Skin of body (tissue), 2 donors: Measurements from ENCODE around the gene THSD4. TPM values are rescaled to one million over a fixed set of nuclear protein-coding genes. Genes with fewer than 3 reads are reported as not detected.
A peak's percentile ranks its signal among the peaks of the same experiment; 100 is the strongest.
"Not testable (repeated sequence)": the region's sequence is repeated elsewhere in the genome, so short reads cannot be mapped to it uniquely, and the experiment has no call there.

ENCODE experiments used
- DNase-seq: peaks from one replicate; lab custom pipeline; 2025; lab: John Stamatoyannopoulos, UW
- total RNA-seq: library from RNA; depleted of rRNA; stranded (reverse); fragments of >200 nt; gene quantifications from one replicate; pipeline ENCODE4 v1.2.3, GENCODE V29; 2014

Gene THSD4
- total RNA-seq, 1 donor from 2014 or later = 24.3 TPM

DNA sequence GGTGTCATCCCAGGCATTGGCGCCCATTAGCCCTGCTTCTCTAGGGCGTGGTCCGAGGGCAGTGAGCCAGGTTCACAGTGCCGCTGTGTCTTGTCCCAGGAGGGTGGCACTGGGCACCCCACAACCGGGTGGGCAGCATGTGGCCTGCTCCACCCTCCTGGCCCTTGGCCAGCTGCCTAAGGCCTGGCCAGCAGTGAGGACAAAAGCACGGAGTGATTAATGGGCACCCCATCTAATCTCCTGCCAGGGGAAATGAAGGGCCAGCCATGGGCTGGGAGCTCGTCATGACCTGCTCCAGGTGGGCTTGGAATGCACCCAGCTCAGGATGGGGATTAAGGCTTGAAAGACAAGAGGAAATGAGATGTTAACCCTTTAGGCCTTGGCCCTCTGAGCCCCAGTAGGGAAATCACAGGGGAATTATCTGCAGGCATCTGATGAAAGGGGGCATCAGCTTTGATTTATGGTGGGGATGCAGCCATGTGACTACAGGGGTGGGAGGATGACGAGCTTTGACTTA, 5.2 kb downstream of the THSD4 start:
- DNase-seq = no peak

DNA sequence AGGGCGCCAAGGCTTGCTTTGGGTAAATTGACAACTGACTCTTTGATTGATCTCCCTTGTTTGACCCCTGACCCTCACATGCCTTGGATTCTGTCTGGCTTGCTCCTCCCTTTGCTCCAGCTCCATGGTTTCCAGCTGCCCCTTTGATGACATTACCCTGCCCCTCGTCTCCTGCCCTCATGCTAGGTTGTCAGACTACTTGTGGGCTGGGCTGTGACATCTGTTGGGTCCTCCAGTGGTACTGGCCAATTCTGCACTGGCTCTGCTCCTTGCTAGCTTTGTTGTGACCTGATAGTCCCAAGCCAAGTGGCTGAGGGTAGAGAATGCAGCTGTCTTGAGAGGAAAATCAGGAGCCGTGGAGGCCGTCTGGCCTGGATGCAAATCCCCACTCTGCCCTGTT, 6.2 kb downstream of the THSD4 start:
- no peak for DNase-seq

DNA sequence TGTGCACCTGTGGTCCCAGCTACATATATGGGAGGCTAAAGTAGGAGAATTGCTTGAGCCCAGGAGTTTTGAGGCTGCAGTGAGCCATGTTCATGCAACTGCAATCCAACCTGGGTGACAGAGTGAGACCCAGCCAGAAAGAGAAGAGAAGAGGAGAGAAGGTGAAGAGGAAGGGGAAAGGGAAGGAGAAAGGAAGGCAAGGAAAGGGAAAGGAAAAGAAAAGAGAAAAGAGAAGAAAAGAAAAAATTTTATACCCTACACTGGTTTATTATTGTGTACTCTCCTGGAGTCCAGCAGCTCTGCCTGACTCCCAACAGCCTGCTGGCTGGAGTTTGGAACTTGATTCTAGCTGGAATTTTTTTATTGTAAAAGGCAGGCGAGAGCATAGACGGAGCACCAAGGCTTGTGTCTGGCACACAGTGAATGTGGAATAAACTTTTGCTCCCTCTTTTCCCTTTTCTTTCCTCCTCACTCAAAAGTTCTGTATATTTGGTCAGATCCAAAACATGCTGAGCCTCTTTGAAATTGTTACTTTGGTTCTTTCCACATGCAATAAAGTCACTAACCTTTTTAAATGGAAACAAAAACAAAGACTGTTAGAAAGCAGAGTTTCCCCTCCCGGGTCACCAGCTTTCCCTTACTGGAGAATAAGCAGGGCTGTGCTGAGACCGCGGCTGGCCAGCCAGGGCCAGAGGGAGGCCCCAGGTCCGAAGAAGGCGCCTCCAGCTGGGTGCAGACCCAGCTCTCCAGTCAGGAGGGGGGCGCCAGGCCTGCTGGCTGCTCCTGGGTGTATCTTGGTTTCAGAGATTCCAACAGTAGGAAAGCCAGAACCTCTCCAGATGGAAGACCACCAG, 9.9 kb downstream of the THSD4 start:
- DNase-seq = no peak

DNA sequence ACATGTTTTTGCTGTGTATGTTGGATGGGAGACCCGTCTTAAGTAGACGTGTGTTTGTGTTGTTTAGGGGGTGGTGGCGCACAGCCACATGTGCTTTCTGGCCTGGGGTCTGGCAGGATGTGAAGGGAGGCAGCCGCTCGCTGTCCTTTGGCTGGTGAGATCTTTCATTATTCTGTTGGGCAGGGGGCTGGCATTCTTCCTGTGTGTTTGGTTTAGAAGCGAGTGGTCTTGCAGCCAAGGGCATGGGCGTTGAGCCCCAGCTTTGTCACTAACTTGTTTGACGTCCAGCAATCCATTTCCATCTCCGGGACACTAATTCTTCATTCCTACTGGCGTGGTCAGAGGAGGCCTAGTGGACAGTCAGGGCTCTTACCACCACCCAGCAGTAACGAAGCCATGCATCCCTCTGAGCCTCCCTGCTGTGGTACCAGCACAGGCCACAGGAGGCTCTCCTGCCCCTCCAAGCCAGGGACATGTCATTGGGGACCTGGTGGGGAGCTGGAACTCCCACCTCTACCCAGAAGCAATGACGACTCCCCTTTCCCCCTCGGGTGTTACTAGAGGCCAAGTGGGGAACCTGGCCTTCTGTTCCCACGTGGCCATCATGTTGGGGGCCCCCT, 10.7 kb downstream of the THSD4 start:
- DNase-seq = no peak

DNA sequence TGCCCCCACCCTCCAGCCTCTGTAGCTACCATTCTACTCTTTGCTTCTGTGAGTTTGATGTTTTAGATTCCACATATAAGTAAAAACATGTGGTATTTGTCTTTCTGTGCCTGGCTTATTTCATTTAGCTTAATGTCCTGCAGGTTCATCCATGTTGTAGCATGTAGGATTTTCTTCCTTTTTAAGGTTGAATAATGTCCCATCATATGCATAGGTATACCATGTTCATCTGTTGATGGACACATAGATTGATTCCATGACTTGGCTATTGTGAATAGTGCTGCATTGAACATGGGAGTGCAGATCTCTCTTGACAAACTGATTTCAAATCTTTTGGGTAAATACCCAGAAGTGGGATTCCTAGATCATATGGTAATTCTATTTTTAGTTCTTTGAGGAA, 11.8 kb downstream of the THSD4 start:
- DNase-seq = no peak

DNA sequence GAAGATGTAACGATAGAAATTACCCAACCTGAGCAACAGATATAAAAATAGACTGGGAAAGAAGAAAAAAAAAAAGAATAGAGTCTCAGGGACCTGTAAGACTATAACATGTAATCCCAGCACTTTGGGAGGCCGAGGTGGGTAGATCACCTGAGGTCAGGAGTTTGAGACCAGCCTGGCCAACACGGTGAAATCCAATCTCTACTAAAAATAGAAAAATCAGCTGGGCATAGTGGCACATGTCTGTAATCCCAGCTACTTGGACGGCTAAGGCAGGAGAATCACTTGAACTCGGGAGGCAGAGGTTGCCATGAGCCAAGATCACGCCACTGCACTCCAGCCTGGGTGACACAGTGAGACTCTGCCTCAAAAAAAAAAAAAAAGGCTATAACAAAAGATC, 12.9 kb downstream of the THSD4 start:
- DNase-seq = not testable (repeated sequence)

DNA sequence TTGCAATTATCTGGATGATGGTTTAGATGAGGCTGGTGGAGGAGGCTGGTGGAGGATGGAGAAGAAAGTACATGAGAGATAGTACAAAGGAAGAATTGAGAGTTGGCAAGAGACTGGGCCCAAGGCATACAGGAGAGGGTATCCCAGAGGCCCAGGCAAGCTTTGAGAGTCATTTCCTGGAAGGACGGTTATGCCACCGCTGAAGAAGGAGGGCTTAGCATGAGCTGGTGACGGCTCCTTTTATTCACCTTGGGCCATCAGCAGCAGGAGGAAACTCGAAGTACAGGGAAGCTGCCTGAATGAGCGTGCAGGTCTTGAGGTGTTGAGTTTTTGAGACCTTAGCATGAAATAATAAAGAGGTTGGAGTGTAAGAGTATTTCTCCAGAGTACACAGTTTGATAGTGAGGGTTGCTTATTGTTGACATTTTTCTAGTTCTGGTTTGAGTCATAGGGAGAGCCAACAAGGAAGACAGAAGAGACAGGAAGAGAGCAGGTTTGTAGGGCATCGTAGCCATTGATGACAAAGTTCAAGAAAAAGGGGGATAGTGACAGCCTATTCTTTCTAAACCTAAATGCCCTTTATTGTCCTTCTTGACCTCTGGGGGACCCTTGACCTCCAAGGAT, 13.8 kb downstream of the THSD4 start:
- no peak for DNase-seq

DNA sequence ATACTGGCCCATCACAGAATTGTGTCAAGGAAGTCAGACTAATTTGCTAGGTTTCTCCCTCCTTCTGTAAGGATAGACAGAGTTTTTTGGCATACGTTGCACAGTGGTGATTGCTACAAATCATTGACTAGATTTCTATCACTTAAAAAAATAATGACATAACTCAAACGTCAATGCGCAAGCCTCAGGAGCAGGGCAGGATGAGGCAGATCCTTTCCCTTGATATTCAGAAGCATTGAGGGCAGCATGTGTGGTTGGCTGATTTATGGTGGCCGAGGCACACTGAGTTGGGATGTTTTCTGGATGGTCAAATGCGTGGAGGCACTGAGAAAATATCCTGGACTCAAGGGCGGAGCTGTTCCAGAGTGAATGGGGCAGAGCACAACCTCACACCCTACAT, 14.4 kb downstream of the THSD4 start:
- DNase-seq = no peak

DNA sequence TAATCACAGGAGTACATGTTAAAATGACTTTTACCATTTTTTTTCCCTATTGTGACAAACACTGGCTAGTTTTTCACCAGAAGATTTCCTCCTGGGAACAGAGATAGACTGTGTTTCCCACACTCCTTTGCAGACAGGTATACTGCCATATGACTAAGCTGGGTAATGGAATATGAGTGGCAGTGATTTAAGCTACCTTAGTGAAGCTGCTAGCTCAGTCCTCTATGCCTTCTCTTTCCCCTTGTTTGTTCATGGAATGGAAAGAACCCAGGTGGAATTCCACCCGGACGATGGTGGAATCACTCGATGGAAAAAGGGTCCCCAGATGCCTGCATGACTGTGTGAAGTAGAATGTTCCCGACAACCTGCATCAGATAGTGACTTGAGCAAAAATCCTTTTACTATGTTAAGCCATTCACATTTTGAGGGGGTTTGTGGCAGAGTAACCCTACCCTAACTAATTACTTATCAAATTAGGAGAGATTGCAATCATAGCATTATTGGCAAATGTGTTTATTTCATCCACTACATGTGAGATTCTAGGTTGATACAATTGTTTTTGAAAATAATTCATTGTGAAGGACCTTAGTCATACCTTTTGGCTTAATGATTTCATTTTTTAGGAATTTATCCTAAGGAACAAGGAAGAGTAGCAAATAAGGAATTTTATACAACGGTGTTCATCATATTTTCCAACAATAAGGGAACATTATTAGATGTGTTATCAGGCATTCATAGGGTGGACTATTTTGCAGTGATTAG, 16.5 kb downstream of the THSD4 start:
- no peak for DNase-seq

DNA sequence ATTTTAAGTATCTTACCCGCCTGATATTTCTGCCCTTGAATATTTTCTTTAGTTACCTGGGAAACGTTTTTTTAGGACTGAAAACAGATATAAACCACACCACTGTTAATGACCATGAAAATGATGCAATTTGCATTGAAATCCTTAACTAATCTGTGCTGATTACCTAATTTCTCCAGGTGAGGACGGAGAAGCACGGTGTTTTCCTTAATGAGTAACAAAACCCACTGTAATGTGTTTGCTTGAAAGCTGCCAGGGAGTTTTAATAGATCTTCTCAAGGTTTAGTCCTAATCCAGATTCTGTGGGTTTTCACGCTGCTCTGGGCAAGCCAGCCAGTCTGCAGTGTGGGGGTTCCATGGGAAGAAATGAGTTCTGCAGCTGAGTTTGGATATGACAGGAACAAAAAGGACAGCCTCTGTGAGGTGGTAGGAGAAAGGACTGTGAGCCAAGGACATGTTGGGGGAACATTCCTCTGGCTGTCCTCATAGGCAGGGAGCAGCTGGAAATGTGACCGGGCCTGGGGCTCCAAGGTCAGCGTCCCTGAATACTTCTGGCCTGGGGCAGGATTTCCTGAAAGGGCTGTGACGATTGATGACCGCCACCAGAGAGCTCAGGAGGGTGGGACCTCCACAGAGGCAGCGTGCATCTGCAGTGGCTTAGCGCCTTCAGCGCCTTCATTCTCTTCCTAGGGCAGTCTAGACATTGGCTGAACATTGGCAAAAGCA, 18.6 kb downstream of the THSD4 start:
- no peak for DNase-seq

DNA sequence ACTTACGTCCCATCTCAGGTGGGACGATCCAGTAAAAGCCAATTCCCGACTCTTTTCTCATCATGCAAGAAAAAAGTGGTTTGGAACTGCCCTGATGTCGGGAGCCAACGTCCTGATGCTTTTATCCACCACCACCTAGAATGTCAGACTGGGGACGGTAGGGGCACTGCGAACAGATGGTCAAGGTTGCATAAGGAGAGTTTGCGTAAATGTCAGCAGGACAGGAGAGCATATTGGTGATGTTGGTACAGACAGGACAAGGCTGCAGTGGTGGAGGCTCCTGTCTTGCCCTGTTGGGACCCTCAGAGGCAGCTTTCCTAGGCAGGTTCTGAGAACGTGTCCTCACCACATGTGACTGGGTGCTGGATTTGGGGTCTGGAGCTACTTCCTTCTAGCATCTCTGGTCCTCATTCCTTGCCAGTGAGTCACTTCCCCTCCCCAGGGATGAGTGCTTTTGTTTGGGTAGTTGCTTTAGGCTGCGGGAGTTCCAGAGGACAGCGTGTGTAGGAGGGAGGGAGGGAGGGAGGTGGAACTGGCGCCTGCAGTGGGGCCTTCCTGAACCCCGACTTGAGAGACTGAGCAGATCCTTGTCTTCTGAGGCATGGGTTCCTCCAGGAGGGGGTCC, 21.0 kb downstream of the THSD4 start:
- DNase-seq = peak; percentile 18

DNA sequence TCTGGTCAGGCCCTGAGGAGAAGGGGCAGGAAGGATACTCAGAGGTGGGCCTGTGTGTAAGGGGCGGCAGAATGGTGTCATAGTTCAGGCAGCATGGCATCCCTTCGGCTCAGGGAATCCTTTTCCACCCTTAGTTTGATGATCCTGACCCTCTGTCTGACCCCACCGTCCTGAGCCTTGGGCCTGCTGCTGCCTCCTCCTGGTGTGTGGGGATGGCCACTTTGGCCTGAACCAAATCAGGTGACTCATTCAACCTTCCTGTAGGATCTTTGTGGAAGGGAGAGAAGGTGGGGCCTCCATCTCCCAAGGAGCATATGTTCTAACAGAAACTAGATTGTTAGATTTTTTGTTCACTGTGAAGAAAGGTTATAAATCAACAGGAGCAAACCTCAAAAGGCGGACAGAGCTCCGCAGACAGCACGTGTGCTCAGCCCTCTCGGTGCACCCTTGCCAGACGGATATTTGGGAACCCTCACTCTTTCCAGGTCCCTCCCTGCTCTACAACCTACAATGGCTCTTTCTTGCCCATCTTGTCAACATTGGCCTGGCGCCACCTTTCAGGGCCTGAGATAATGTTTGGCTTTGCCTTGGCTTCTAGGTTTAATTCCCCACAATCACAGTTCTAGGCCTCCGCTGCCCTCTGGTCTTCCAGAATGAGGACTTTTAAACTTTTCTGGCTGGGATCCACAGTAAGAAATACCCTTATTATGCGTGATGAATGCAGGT, 21.7 kb downstream of the THSD4 start:
- DNase-seq = no peak

DNA sequence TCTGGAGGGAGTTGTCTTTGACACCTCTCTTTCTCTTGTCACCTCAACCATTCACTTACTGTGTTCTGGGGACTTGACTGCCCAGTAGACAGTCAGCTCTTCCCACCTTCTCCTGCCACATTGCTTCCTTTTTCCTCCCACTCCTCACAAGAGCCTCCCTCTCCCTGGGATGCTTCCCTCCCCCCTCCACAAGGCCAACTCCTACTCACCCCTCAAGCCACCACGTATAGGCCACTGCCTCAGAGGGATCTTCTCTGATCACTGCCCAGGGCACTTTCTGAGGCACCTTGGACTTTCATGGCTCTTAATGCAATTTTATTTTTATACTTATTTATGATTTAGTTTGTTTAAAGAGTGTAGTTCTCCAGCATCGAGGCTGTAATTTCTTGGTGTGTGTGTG, 23.2 kb downstream of the THSD4 start:
- DNase-seq = no peak

DNA sequence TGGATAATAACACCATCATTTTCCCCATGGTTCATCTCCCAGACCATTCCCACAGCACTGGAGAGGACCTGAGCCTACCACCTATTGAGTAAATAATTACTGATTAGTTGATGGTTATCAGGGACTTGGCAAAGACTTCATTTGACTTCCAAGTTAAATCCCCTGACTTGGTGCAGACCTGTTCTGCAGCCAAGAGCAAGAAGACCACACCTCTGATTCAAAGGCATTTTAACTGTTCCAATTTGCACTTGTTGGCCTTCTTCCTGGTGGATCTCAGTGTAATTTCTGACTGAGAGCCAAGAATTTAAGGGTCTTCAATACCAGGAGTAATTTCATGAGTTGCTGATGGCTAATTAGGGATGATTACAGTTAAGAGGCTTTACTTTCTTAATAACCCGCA, 24.0 kb downstream of the THSD4 start:
- no peak for DNase-seq

DNA sequence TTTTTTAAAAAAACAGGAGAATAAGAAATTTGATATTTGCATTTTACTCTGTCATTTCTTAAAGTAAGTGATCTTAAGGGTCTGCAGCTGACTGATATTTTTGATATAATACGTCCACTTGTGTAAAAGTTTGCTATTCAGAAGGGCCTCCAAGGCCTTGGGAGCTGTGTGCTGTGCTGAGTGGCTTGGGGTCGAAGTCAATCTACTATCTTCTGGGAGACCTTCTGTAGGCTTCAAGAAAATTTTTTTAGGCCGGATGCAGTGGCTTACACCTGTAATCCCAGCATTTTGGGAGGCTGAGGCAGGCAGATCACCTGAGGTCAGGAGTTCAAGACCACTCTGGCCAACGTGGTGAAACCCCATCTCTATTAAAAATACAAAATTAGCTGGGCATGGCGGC, 26.3 kb downstream of the THSD4 start:
- no peak for DNase-seq

DNA sequence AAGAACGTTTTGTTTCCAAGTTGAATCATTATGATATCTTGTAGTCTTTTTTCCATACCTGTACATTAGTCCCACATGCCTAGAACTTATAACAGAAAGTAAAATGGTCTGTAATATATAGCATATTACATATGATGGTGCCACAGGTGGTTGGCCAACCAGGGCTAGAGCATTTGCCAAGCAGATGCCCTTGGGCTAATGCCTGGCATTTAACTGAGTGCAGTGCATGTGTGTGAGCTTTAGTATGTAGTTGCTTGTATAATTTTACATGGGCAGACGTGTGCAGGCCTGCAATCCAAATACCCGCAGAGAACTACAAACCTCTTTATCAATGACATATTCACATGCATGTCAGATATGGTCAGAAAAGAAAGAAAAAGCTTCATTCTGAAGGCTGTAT, 27.5 kb downstream of the THSD4 start:
- no peak for DNase-seq

DNA sequence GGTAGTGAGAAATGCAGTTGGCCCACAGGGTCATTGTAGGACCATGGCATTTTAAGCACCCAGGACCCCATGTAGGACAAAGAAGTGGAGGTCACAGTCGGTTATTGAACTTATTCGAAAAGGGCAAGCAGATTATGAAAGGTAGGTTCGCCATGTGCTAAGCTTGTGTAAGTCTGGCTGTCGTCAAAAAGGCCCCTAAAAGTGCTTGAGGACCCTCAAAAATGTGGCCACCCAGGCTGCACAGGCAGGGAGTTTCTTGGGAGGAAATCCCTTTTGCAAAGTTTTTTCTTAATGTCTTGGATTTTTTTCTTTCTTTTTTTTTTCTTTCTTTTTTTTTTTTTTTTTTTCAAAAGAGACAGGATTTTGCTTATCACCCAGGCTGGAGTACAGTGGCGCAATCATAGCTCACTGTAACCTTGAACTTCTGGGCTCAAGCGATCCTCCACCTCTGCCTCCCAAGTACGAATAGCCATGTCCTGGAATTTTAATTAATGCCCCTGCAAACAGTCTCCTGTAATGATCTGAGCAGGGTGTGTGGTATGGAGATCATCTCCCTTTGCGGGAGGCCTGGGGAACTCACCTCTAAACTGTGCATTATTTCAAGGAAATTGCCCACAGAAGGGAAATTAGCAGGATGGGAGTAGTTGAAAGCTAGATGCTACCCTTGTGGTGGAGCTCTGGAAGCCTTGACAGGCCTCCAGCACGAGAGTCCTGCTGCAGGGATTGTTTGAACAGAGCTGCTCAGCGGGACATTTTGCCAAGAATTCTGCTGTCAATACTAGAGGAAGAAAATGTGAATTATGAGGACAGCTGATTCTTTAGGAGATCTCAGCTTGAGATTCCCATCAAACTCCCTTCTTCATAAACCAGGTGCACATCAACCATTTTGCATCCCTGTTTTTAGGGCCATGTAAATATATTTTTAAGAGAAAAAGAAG, 28.4 kb downstream of the THSD4 start:
- no peak for DNase-seq

DNA sequence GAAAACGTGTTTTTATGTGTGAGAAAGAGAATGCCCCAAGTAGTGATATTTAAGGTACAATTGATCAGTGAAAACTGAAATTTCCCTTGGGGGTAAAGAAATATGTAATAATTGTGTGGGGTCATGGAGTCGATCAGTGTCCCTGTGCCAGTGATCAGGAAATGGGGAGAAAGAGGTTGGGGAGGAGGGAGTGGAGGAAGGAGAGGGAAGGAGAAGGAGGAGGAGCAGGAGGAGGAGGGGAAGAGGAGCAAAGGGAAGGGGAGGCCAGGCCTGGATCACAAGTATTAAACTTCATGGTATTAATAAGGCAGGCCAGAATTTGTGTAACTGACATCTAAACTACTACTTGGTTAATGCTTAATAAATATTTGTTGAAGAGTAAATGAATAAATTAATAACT, 30.4 kb downstream of the THSD4 start:
- no peak for DNase-seq

DNA sequence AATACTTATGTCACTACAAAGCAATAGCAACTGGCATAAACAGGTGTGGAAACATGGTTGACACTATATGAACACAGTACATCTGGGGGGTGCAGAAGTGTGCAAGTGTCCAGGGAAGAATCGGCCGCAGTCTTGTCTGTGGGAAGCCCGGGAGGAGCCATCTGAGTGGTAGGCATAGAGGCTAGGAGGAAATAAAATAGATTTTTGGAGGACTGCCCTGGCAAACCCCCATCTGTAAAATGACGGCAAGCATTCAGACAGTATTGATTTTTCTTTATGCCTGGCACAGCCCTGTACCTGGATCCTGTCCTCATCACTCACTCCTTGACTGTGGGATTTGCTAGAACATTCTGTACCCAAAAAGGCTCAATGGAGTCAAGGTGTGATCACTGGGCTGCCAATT, 31.3 kb downstream of the THSD4 start:
- DNase-seq = no peak
